Smooth muscle cell (in vitro differentiated cells): ENCODE data around the gene ETV5. TPM values are rescaled to one million over a fixed set of nuclear protein-coding genes. Genes with fewer than 3 reads are reported as not detected.

ENCODE experiments used
- DNase-seq: peaks from one replicate; lab custom pipeline; 2025; ENCODE audit not compliant: unreplicated experiment; lab: John Stamatoyannopoulos, UW
- H2AFZ ChIP-seq: fragments of 200-600 bp; sonication (generic); 2 replicates; pipeline ENCODE4 v1.6.0; 2016; ENCODE audit warnings: antibody characterized with exemption, low read depth, mild to moderate bottlenecking
- H3F3A ChIP-seq: fragments of 200-600 bp; sonication (generic); 2 replicates; pipeline ENCODE4 v1.6.0; 2017; ENCODE audit warnings: antibody characterized with exemption, low read depth
- H3K27ac ChIP-seq: fragments of 200-600 bp; sonication (generic); 2 replicates; pipeline ENCODE4 v1.5.1; 2016; ENCODE audit warnings: low read depth, mild to moderate bottlenecking
- H3K27me3 ChIP-seq: fragments of 200-600 bp; sonication (generic); 2 replicates; pipeline ENCODE4 v1.6.1; 2016; ENCODE audit warnings: low read depth, mild to moderate bottlenecking
- H3K36me3 ChIP-seq: fragments of 200-600 bp; sonication (generic); 2 replicates; pipeline ENCODE4 v1.5.1; 2016; ENCODE audit warnings: low read depth
- H3K4me1 ChIP-seq: fragments of 200-600 bp; sonication (generic); 2 replicates; pipeline ENCODE4 v1.5.1; 2016; ENCODE audit warnings: low read depth
- H3K4me2 ChIP-seq: fragments of 200-600 bp; sonication (generic); 2 replicates; pipeline ENCODE4 v1.6.0; 2016; ENCODE audit warnings: mild to moderate bottlenecking
- H3K4me3 ChIP-seq: fragments of 200-600 bp; sonication (generic); 2 replicates; pipeline ENCODE4 v1.5.1; 2016; ENCODE audit warnings: mild to moderate bottlenecking
- H3K79me2 ChIP-seq: fragments of 200-600 bp; sonication (generic); 2 replicates; pipeline ENCODE4 v1.6.0; 2016; ENCODE audit warnings: low read depth, mild to moderate bottlenecking
- H3K9ac ChIP-seq: fragments of 200-600 bp; sonication (generic); 2 replicates; pipeline ENCODE4 v1.6.0; 2016; ENCODE audit warnings: low read depth
- H3K9me3 ChIP-seq: fragments of 200-600 bp; sonication (generic); replicated peaks from 2 replicates; pipeline ENCODE4 v1.5.1; 2016; ENCODE audit warnings: low read depth
- H4K20me1 ChIP-seq: fragments of 200-600 bp; sonication (generic); 2 replicates; pipeline ENCODE4 v1.6.0; 2016; ENCODE audit warnings: low read depth
- CTCF ChIP-seq: fragments of 200-600 bp; sonication (generic); IDR thresholded peaks from 2 replicates; pipeline ENCODE4 v1.5.1; 2017; ENCODE audit warnings: borderline replicate concordance, mild to moderate bottlenecking, antibody characterized with exemption; ENCODE audit not compliant: insufficient read depth, poor library complexity, severe bottlenecking
- WGBS: methylation state at CpG from one replicate; pipeline ENCODE4 v1.1.7; 2016; ENCODE audit warnings: low lambda C conversion rate; 5-methylcytosine and 5-hydroxymethylcytosine counted together
- polyA plus RNA-seq: library from polyadenylated mRNA; unstranded; fragments of >200 nt; fragmentation: Nextera tagmentation; extraction: Ambion mirVana; gene quantifications from 2 replicates; pipeline ENCODE4 v1.2.1, GENCODE V29; 2016
- small RNA-seq: library from RNA; depleted of rRNA; stranded (forward); fragments of <200 nt; gene quantifications from one replicate; pipeline ENCODE3, GENCODE V24; 2014
- total RNA-seq: library from RNA; depleted of rRNA; stranded (reverse); fragments of >200 nt; gene quantifications from 2 replicates; pipeline ENCODE4 v1.2.3, GENCODE V29; 2014

The ETV5 gene
- total and polyA plus RNA-seq, 2 experiments from 2014 or later, result 32.6 to 51.8 TPM

- H3K27me3 ChIP-seq, result no peaks in the 10 kb centered on the region
- H2AFZ ChIP-seq, result no peak overlapping the region
- whole genome bisulfite sequencing, result 88% methylated on average over 2 of the region's 2 CpGs
- H3K27ac ChIP-seq, result no peak overlapping the region
- H4K20me1 ChIP-seq, result no peaks in the 10 kb centered on the region
- no peak for DNase-seq
- H3K4me3 ChIP-seq, result no peak overlapping the region
- no peak overlapping the region for H3K9ac ChIP-seq
- no peaks in the 10 kb centered on the region for H3K36me3 ChIP-seq
- H3F3A ChIP-seq, result no peaks in the 10 kb centered on the region
- no peaks in the 10 kb centered on the region for H3K4me1 ChIP-seq
- H3K9me3 ChIP-seq, result no peaks in the 10 kb centered on the region
- no peak overlapping the region for H3K4me2 ChIP-seq
- TF ChIP-seq CTCF, result no peak
- H3K79me2 ChIP-seq, result no peaks in the 10 kb centered on the region
These were observed 107.0 kb downstream of the ETV5 start for GRCh38 chr3:186001842-186002241.

GRCh38 chr3:185999221-185999620 is 109.7 kb downstream of the ETV5 start:
- 93% methylated on average over 14 of the region's 14 CpGs for WGBS

GRCh38 chr3:185998136-185998535 is 110.8 kb downstream of the ETV5 start:
- no peaks in the 10 kb centered on the region for H3K79me2 ChIP-seq
- no peak overlapping the region for H2AFZ ChIP-seq
- H3K27ac ChIP-seq, result no peak overlapping the region
- no peaks in the 10 kb centered on the region for H3K27me3 ChIP-seq
- H3K9ac ChIP-seq, result no peak overlapping the region
- no peak overlapping the region for H3K4me2 ChIP-seq
- H3K4me1 ChIP-seq, result no peaks in the 10 kb centered on the region
- no peak overlapping the region for H3K4me3 ChIP-seq
- no peak for DNase-seq
- 89% methylated on average over 2 of the region's 2 CpGs for WGBS
- no peaks in the 10 kb centered on the region for H3K36me3 ChIP-seq
- no peak for TF ChIP-seq CTCF
- H3F3A ChIP-seq, result no peaks in the 10 kb centered on the region
- H3K9me3 ChIP-seq, result no peaks in the 10 kb centered on the region
- no peaks in the 10 kb centered on the region for H4K20me1 ChIP-seq

More at GRCh38 chr3:185999221-185999620, 109.7 kb downstream of the ETV5 start:
- Histone ChIP-seq H2AFZ (no peak overlapping the region), H3K4me1 (no peaks in the 10 kb centered on the region), H3K27ac (no peak overlapping the region), H3K79me2 (no peaks in the 10 kb centered on the region), H3K9ac (no peak overlapping the region), H4K20me1 (no peaks in the 10 kb centered on the region), H3K36me3 (no peaks in the 10 kb centered on the region), H3K4me2 (no peak overlapping the region), H3K27me3 (no peaks in the 10 kb centered on the region), H3K9me3 (no peaks in the 10 kb centered on the region), H3K4me3 (no peak overlapping the region), H3F3A (no peaks in the 10 kb centered on the region)
- DNase-seq, result no peak
- no peak for TF ChIP-seq CTCF

- DNase-seq, result no peak
- Histone ChIP-seq H3K27me3 (no peaks in the 10 kb centered on the region), H3K27ac (no peak overlapping the region), H3K36me3 (no peaks in the 10 kb centered on the region), H3K4me1 (no peaks in the 10 kb centered on the region), H2AFZ (no peak overlapping the region), H3K9ac (no peak overlapping the region), H3K79me2 (no peaks in the 10 kb centered on the region), H3F3A (no peaks in the 10 kb centered on the region), H4K20me1 (no peaks in the 10 kb centered on the region), H3K4me3 (no peak overlapping the region), H3K4me2 (no peak overlapping the region), H3K9me3 (no peaks in the 10 kb centered on the region)
- no peak for TF ChIP-seq CTCF
- 91% methylated on average over 3 of the region's 3 CpGs for WGBS
These were observed 111.8 kb downstream of the ETV5 start for GRCh38 chr3:185997130-185997529.

Small RNA genes within 50 kb of the gene (small RNA-seq; reads per million reads assigned to genes)
- not detected for gene RF00017

Other genes starting within 250 kb of the ETV5 start
- gene TRA2B, start 171.1 kb downstream of the ETV5 start, total RNA-seq, result 260 and 265 TPM in 2 replicates
- 119 and 135 TPM in 2 replicates for gene TRA2B, start 171.1 kb downstream of the ETV5 start, polyA plus RNA-seq